Calu3 (cell line): ENCODE results near the gene ADAM22. TPM values are rescaled to one million over a fixed set of nuclear protein-coding genes. Genes with fewer than 3 reads are reported as not detected.

Experiments
- BruUV-seq: library from RNA; stranded (reverse); fragments of 400-500 nt; replicated peaks from 2 replicates; lab custom pipeline; 2021; lab: Mats Ljungman, UMichigan
- CTCF ChIA-PET: fragments of 300-600 bp; sonication (Branson Sonifier 250); formaldehyde crosslinking; loops from one replicate; lab custom pipeline; 2022; ENCODE audit warnings: antibody characterized with exemption; lab: Charles Lee
- DNase-seq: peaks from one replicate; pipeline ENCODE4 v3.0.0; 2022
- H3K27ac Mint-ChIP-seq: one replicate; pipeline ENCODE4 v1.8.0; 2022; ENCODE audit warnings: mixed read lengths; ENCODE audit not compliant: unreplicated experiment
- H3K27me3 Mint-ChIP-seq: one replicate; pipeline ENCODE4 v1.8.0; 2022; ENCODE audit warnings: mixed read lengths; ENCODE audit not compliant: unreplicated experiment
- H3K36me3 Mint-ChIP-seq: one replicate; pipeline ENCODE4 v1.8.0; 2022; ENCODE audit warnings: mild to moderate bottlenecking, moderate library complexity, mixed read lengths; ENCODE audit not compliant: insufficient read depth, unreplicated experiment
- H3K4me1 Mint-ChIP-seq: one replicate; pipeline ENCODE4 v1.8.0; 2022; ENCODE audit warnings: mild to moderate bottlenecking, low read depth, mixed read lengths; ENCODE audit not compliant: unreplicated experiment
- H3K4me3 Mint-ChIP-seq: one replicate; pipeline ENCODE4 v1.8.0; 2022; ENCODE audit warnings: mild to moderate bottlenecking, low read depth, moderate library complexity, mixed read lengths; ENCODE audit not compliant: unreplicated experiment
- H3K9me3 Mint-ChIP-seq: one replicate; pipeline ENCODE4 v1.8.0; 2022; ENCODE audit warnings: low read depth, mixed read lengths; ENCODE audit not compliant: unreplicated experiment
- intact Hi-C: fragments of 100-400 bp; cut with micrococcal nuclease; formaldehyde crosslinking; loops from one replicate; pipeline ENCODE4 v1.10.0; 2022; ENCODE audit not compliant: unreplicated experiment
- total RNA-seq: library from RNA; stranded (reverse); gene quantifications from 2 replicates; pipeline ENCODE4 v1.2.3, GENCODE V29; 2022
- TF ChIP-seq, protein P1 (sequence below): fragments of 200-600 bp; IDR thresholded peaks from one replicate; pipeline ENCODE4 v1.8.0; 2022; ENCODE audit warnings: antibody characterized with exemption; ENCODE audit not compliant: unreplicated experiment

Gene ADAM22
- total RNA-seq, 1 experiment from 2014 or later: 3.0 TPM

DNA sequence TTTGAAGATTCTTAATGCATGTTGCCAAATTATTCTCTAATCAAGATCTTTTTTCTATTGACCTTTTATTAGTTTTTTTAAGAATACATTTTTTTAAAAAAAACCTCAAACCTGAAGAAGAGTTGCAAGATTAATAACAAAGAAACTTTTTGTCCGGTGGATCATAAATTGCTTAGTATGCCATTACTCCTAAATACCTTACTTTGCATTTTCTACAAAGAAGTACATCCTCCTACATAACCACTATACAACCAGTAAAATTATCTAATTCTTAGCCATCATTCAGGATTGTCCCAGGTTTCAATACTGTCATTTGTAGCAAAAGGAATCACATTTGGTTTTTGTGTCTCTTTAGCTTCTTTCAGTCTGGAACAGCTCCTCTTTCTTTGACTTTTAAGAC lies 207.9 kb downstream of the ADAM22 start:
- Mint-ChIP-seq H3K4me1 (peaks cover 9% of the 10 kb centered on the region), H3K36me3 (no peaks in the 10 kb centered on the region), H3K27ac (no peak overlapping the region), H3K4me3 (no peak overlapping the region), H3K27me3 (no peaks in the 10 kb centered on the region), H3K9me3 (no peaks in the 10 kb centered on the region)
- TF ChIP-seq, protein P1, sequence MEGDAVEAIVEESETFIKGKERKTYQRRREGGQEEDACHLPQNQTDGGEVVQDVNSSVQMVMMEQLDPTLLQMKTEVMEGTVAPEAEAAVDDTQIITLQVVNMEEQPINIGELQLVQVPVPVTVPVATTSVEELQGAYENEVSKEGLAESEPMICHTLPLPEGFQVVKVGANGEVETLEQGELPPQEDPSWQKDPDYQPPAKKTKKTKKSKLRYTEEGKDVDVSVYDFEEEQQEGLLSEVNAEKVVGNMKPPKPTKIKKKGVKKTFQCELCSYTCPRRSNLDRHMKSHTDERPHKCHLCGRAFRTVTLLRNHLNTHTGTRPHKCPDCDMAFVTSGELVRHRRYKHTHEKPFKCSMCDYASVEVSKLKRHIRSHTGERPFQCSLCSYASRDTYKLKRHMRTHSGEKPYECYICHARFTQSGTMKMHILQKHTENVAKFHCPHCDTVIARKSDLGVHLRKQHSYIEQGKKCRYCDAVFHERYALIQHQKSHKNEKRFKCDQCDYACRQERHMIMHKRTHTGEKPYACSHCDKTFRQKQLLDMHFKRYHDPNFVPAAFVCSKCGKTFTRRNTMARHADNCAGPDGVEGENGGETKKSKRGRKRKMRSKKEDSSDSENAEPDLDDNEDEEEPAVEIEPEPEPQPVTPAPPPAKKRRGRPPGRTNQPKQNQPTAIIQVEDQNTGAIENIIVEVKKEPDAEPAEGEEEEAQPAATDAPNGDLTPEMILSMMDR: no peak
- no peak for DNase-seq
- CTCF ChIA-PET: no interaction called here
- intact Hi-C loops: no loop called here
- no TSS peak for BruUV-seq

DNA sequence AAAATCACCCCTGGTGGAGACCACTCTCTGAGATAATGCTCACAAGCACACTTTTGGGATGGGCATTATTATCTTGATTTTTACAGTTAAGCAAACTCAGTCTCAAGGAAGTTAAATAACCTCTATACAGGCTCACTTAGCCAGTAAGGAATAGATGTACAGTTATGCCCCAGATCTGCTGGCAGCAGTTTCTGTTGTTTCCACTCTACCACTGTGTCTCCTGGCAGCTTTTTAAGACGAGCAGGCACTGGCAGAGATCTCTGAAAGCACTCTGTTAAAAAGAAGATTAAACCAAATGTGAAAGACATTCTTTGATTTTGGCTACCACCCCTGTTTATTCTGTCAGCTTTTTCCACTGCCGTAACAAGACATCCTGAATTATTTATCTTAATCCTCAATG lies 212.6 kb downstream of the ADAM22 start:
- Mint-ChIP-seq H3K9me3 (no peaks in the 10 kb centered on the region), H3K27ac (no peak overlapping the region), H3K36me3 (no peaks in the 10 kb centered on the region), H3K4me3 (no peak overlapping the region), H3K27me3 (no peaks in the 10 kb centered on the region), H3K4me1 (no peaks in the 10 kb centered on the region)
- no peak for DNase-seq
- TF ChIP-seq, protein P1: no peak
- CTCF ChIA-PET: no interaction called here
- BruUV-seq: no TSS peak
- intact Hi-C loops: no loop called here

- intact Hi-C loops: no loop called here
These were observed 213.3 kb downstream of the ADAM22 start for GRCh38 chr7:88147341-88147740.

GRCh38 chr7:88147949-88148348 lies 213.9 kb downstream of the ADAM22 start:
- H3K4me3 Mint-ChIP-seq: no peak overlapping the region
- H3K27ac Mint-ChIP-seq: no peak overlapping the region
- no peaks in the 10 kb centered on the region for H3K4me1 Mint-ChIP-seq
- intact Hi-C loops: no loop called here
- DNase-seq: no peak
- CTCF ChIA-PET: no interaction called here
- BruUV-seq: no TSS peak
- H3K27me3 Mint-ChIP-seq: no peaks in the 10 kb centered on the region
- TF ChIP-seq, protein P1: no peak
- H3K36me3 Mint-ChIP-seq: no peaks in the 10 kb centered on the region
- no peaks in the 10 kb centered on the region for H3K9me3 Mint-ChIP-seq

More at GRCh38 chr7:88147341-88147740, 213.3 kb downstream of the ADAM22 start:
- Mint-ChIP-seq H3K27ac (no peak overlapping the region), H3K9me3 (no peaks in the 10 kb centered on the region), H3K4me1 (no peaks in the 10 kb centered on the region), H3K27me3 (no peaks in the 10 kb centered on the region), H3K36me3 (no peaks in the 10 kb centered on the region), H3K4me3 (no peak overlapping the region)
- CTCF ChIA-PET: no interaction called here
- TF ChIP-seq, protein P1: no peak
- DNase-seq: no peak
- BruUV-seq: no TSS peak
